OCI-LY1 (cell line): ENCODE data around the gene SOD2.

ENCODE experiments used
- EZH2 ChIP-seq: fragments of 200-600 bp; sonication (generic), shearing (Covaris generic); IDR thresholded peaks from 2 replicates; pipeline ENCODE4 v1.8.0; 2017; ENCODE audit warnings: borderline replicate concordance, mixed run types, mild to moderate bottlenecking, antibody characterized with exemption, low read length, moderate library complexity, mixed read lengths
- TF ChIP-seq, protein P1 (sequence below): fragments of 200-600 bp; sonication (generic), shearing (Covaris generic); IDR thresholded peaks from 2 replicates; pipeline ENCODE4 v1.5.1; 2017; ENCODE audit warnings: mild to moderate bottlenecking, antibody characterized with exemption, low read length, moderate library complexity, mixed read lengths

DNA sequence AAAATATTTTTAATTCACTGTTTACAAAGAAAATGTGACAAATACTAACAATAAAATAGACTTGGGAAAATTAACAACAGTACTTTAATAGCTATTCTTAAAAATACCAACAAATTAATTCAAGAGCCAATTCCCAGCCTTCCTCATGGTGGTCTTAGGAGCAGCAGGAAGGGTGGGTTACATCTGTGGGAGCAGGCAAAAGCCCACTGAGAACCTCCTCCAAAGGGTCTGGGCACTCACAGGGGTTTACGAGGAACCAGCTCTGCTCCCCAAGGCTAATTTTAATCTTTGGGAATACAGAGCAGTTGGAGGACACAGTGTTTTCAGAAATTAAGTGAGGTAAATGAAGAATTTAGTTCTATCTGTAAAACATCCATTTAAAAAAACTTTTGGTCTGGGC, 10.2 kb downstream of the SOD2 start:
- TF ChIP-seq, protein P1, sequence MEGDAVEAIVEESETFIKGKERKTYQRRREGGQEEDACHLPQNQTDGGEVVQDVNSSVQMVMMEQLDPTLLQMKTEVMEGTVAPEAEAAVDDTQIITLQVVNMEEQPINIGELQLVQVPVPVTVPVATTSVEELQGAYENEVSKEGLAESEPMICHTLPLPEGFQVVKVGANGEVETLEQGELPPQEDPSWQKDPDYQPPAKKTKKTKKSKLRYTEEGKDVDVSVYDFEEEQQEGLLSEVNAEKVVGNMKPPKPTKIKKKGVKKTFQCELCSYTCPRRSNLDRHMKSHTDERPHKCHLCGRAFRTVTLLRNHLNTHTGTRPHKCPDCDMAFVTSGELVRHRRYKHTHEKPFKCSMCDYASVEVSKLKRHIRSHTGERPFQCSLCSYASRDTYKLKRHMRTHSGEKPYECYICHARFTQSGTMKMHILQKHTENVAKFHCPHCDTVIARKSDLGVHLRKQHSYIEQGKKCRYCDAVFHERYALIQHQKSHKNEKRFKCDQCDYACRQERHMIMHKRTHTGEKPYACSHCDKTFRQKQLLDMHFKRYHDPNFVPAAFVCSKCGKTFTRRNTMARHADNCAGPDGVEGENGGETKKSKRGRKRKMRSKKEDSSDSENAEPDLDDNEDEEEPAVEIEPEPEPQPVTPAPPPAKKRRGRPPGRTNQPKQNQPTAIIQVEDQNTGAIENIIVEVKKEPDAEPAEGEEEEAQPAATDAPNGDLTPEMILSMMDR = no peak
- TF ChIP-seq EZH2 = no peak
